ENCODE data around the gene APBB3.

The APBB3 gene

GRCh38 chr5:140546851-140547507 lies 17.4 kb downstream of the APBB3 start:
- peaks cover 3% of the 10 kb centered on the region for H3K79me2 ChIP-seq (ENCODE audit: control insufficient read depth, insufficient read depth, low read length, unreplicated experiment)
- H3K27me3 ChIP-seq (ENCODE audit: insufficient read depth, low read length) = no peaks in the 10 kb centered on the region
- peak overlapping the region; percentile 42 for H3K27ac ChIP-seq (ENCODE audit: low read depth, low read length)
- H2AFZ ChIP-seq (ENCODE audit: low read length, unreplicated experiment) = no peak overlapping the region
- peaks cover 32% of the 10 kb centered on the region for H3K4me1 ChIP-seq (ENCODE audit: control insufficient read depth, insufficient read depth, low read length, unreplicated experiment)
- H3K36me3 ChIP-seq (ENCODE audit: insufficient read depth, low read length) = peaks cover 6% of the 10 kb centered on the region; the same call in 1 of the 2 replicates
- H3K4me3 ChIP-seq (ENCODE audit: low read depth, low read length) = peak overlapping the region; percentile 74

GRCh38 chr5:140545606-140546005 lies 18.8 kb downstream of the APBB3 start:
- H2AFZ ChIP-seq (ENCODE audit: low read length, unreplicated experiment) = no peak overlapping the region
- H3K4me1 ChIP-seq (ENCODE audit: control insufficient read depth, insufficient read depth, low read length, unreplicated experiment) = peaks cover 32% of the 10 kb centered on the region
- H3K79me2 ChIP-seq (ENCODE audit: control insufficient read depth, insufficient read depth, low read length, unreplicated experiment) = no peaks in the 10 kb centered on the region
- H3K27ac ChIP-seq (ENCODE audit: low read depth, low read length) = no peak overlapping the region
- no peaks in the 10 kb centered on the region for H3K27me3 ChIP-seq (ENCODE audit: insufficient read depth, low read length)
- H3K4me3 ChIP-seq (ENCODE audit: low read depth, low read length) = no peak overlapping the region
- peaks cover 14% of the 10 kb centered on the region; the same call in 1 of the 2 replicates for H3K36me3 ChIP-seq (ENCODE audit: insufficient read depth, low read length)

GRCh38 chr5:140544986-140545385 lies 19.4 kb downstream of the APBB3 start:
- H3K4me3 ChIP-seq (ENCODE audit: low read depth, low read length) = no peak overlapping the region
- H2AFZ ChIP-seq (ENCODE audit: low read length, unreplicated experiment) = no peak overlapping the region
- no peaks in the 10 kb centered on the region for H3K79me2 ChIP-seq (ENCODE audit: control insufficient read depth, insufficient read depth, low read length, unreplicated experiment)
- no peak overlapping the region for H3K27ac ChIP-seq (ENCODE audit: low read depth, low read length)
- H3K36me3 ChIP-seq (ENCODE audit: insufficient read depth, low read length) = peaks cover 19% of the 10 kb centered on the region; the same call in 1 of the 2 replicates
- no peaks in the 10 kb centered on the region for H3K27me3 ChIP-seq (ENCODE audit: insufficient read depth, low read length)
- peaks cover 32% of the 10 kb centered on the region for H3K4me1 ChIP-seq (ENCODE audit: control insufficient read depth, insufficient read depth, low read length, unreplicated experiment)

- Histone ChIP-seq H3K27me3 (ENCODE audit: insufficient read depth, low read length) (no peaks in the 10 kb centered on the region), H3K79me2 (ENCODE audit: control insufficient read depth, insufficient read depth, low read length, unreplicated experiment) (no peaks in the 10 kb centered on the region), H3K4me3 (ENCODE audit: low read depth, low read length) (no peak overlapping the region), H2AFZ (ENCODE audit: low read length, unreplicated experiment) (no peak overlapping the region), H3K4me1 (ENCODE audit: control insufficient read depth, insufficient read depth, low read length, unreplicated experiment) (peaks cover 12% of the 10 kb centered on the region), H3K27ac (ENCODE audit: low read depth, low read length) (no peak overlapping the region), H3K36me3 (ENCODE audit: insufficient read depth, low read length) (peaks cover 35% of the 10 kb centered on the region)
These were observed 21.4 kb downstream of the APBB3 start for GRCh38 chr5:140542972-140543371.

GRCh38 chr5:140540227-140540626 lies 24.2 kb downstream of the APBB3 start:
- Histone ChIP-seq H3K4me1 (ENCODE audit: control insufficient read depth, insufficient read depth, low read length, unreplicated experiment) (no peaks in the 10 kb centered on the region), H3K27ac (ENCODE audit: low read depth, low read length) (no peak overlapping the region), H3K79me2 (ENCODE audit: control insufficient read depth, insufficient read depth, low read length, unreplicated experiment) (peaks cover 3% of the 10 kb centered on the region), H2AFZ (ENCODE audit: low read length, unreplicated experiment) (no peak overlapping the region), H3K36me3 (ENCODE audit: insufficient read depth, low read length) (peaks cover 48% of the 10 kb centered on the region), H3K4me3 (ENCODE audit: low read depth, low read length) (no peak overlapping the region), H3K27me3 (ENCODE audit: insufficient read depth, low read length) (no peaks in the 10 kb centered on the region)

- H3K79me2 ChIP-seq (ENCODE audit: control insufficient read depth, insufficient read depth, low read length, unreplicated experiment) = no peaks in the 10 kb centered on the region
- no peak overlapping the region for H3K4me3 ChIP-seq (ENCODE audit: low read depth, low read length)
- no peaks in the 10 kb centered on the region for H3K4me1 ChIP-seq (ENCODE audit: control insufficient read depth, insufficient read depth, low read length, unreplicated experiment)
- no peak overlapping the region for H2AFZ ChIP-seq (ENCODE audit: low read length, unreplicated experiment)
- peaks cover 20% of the 10 kb centered on the region for H3K36me3 ChIP-seq (ENCODE audit: insufficient read depth, low read length)
- H3K27me3 ChIP-seq (ENCODE audit: insufficient read depth, low read length) = no peaks in the 10 kb centered on the region
- H3K27ac ChIP-seq (ENCODE audit: low read depth, low read length) = no peak overlapping the region
These were observed 40.4 kb downstream of the APBB3 start for GRCh38 chr5:140524003-140524402.

- Histone ChIP-seq H3K36me3 (ENCODE audit: insufficient read depth, low read length) (peaks cover 32% of the 10 kb centered on the region), H3K27ac (ENCODE audit: low read depth, low read length) (no peak overlapping the region), H3K4me1 (ENCODE audit: control insufficient read depth, insufficient read depth, low read length, unreplicated experiment) (no peaks in the 10 kb centered on the region), H3K79me2 (ENCODE audit: control insufficient read depth, insufficient read depth, low read length, unreplicated experiment) (no peaks in the 10 kb centered on the region), H2AFZ (ENCODE audit: low read length, unreplicated experiment) (no peak overlapping the region), H3K4me3 (ENCODE audit: low read depth, low read length) (no peak overlapping the region), H3K27me3 (ENCODE audit: insufficient read depth, low read length) (no peaks in the 10 kb centered on the region)
These were observed 51.3 kb downstream of the APBB3 start for GRCh38 chr5:140513124-140513523.

GRCh38 chr5:140509898-140510297 lies 54.5 kb downstream of the APBB3 start:
- no peaks in the 10 kb centered on the region for H3K27me3 ChIP-seq (ENCODE audit: insufficient read depth, low read length)
- no peak overlapping the region for H3K4me3 ChIP-seq (ENCODE audit: low read depth, low read length)
- no peaks in the 10 kb centered on the region for H3K4me1 ChIP-seq (ENCODE audit: control insufficient read depth, insufficient read depth, low read length, unreplicated experiment)
- no peaks in the 10 kb centered on the region for H3K79me2 ChIP-seq (ENCODE audit: control insufficient read depth, insufficient read depth, low read length, unreplicated experiment)
- no peak overlapping the region for H3K27ac ChIP-seq (ENCODE audit: low read depth, low read length)
- H2AFZ ChIP-seq (ENCODE audit: low read length, unreplicated experiment) = no peak overlapping the region
- peaks cover 50% of the 10 kb centered on the region for H3K36me3 ChIP-seq (ENCODE audit: insufficient read depth, low read length)

All from ACC112 (cell line).